Eye (tissue), 1 donor: ENCODE results near the gene UBR3.
A peak's percentile ranks its signal among the peaks of the same experiment; 100 is the strongest.

Source experiments
- DNase-seq: peaks from one replicate; pipeline ENCODE4 v3.0.0-alpha.2; 2015

Gene UBR3

DNA sequence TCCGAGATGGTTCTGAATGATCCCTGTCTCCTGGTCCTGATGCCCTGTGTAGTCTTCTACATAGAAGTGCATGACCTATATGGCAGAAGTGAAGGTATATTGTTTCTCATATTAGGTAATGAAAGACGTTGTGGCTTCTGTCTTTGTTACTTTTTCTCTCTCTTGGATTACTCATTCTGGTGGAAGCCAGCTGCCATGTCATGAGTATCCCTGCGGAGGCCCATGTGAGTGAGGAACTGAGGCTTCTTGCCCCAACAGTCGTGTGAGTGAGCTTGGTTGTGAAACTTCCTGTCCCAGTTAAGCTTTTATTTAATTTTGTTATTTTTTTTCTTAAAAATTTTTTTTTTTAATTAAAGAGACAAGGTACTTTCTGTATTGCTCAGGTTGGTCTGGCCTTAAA lies 134.7 kb downstream of the UBR3 start:
- no peak for DNase-seq

DNA sequence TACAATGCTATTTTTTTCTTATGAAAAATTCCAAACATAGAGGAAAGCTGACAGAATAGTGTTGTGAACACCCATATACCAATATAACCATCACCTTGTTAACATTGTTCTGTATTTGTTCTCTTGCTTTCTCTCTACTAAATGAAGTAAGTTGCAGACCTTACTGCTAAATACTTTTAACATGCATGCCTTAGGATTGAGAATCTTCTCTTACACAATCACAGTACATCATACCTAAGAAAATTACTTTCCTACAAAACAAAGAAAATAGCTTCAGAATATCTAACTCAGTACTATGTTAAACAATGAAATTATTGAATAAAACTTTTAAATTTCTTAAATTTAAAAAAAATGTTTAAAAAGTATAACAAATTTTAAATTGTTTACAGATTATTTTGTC lies 136.5 kb downstream of the UBR3 start:
- DNase-seq, result no peak

DNA sequence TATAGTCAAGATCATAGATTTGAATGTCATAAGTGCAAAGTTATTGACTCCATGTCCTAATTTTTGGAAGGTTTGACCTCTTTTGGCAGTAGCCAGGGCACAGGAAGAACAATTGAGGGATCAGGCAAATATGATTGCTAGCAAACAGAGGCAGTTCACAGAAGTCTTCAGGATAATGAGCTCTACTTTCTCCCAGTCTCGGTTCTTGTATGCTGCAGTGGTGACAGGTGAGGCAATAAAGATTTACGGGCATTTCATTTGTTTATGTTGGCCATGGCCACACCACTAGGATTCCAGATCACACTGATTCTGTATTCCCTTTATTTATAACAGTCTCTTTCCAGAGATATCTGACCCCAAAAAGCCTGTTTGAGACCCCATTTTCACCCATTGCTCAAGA lies 137.5 kb downstream of the UBR3 start:
- no peak for DNase-seq

DNA sequence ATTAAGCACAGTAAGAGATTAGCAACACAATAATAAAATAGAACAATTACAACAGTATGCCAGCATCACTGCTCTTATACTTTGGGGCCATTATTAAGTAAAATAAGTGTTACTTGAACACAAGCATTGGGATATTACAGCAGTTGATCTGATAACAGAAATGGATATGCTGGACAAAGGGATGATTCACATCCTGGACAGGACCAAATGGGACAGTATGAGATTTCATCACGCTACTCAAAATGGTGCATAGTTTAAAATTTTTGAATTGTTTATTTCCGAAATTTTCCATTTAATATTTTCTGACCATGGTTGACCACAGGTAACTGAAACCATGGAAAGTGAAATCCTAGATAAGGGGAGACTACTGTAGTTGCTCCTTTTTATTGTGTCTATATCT lies 138.2 kb downstream of the UBR3 start:
- DNase-seq, result no peak

DNA sequence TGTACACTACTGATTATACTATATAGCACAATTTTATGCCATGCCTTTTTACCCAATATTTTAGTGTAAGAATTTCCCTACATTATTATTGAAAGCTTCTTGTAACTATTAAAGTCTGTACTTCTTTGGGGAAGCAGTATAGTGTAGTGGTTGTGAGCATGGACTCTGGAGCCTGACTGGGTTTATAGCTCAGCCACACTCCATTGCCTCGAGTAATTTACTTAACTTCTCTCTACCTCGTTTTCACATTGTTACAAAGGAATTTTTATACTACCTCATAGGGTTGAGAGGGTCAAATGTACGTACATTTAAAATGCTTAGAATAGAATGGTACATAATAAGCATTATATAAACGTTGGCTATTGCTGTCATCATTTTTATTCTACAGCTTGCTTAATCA lies 139.2 kb downstream of the UBR3 start:
- DNase-seq, result no peak

DNA sequence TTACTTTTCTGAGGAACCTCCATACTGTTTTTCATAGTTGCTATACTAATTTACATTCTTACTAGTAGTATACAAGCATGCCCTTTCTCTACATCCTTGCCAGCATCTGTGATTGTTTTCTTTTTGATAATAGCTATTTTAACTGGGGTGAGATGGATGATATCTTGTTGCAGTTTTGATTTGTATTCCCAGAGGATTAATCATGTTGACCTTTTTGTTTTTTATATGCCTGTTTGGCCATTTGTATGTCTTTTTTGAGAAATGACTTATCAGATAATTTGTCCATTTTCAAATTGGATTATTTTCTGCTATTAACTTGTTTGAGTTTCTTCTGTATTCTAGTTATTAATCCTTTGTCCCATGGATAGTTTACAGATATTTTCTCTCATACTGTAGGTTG lies 141.5 kb downstream of the UBR3 start:
- DNase-seq, result no peak

DNA sequence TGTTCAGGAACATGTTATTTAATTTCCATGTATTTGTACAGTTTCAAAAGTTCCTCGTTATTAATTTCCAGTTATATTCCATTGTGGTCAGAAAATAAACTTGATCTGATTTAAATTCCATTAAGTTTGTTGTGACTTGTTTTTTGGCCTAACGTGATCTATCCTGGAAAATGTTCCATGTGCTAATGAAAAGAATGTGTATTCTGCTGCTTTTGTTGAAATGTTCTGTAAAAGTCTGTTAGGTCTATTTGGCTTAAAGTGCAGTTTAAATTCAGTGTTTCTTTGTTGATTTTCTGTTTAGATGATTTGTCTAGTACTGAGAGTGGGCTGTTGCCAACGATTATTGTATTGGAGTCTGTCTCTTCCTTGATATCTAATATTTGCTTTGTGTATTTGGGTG lies 148.0 kb downstream of the UBR3 start:
- DNase-seq, result no peak

DNA sequence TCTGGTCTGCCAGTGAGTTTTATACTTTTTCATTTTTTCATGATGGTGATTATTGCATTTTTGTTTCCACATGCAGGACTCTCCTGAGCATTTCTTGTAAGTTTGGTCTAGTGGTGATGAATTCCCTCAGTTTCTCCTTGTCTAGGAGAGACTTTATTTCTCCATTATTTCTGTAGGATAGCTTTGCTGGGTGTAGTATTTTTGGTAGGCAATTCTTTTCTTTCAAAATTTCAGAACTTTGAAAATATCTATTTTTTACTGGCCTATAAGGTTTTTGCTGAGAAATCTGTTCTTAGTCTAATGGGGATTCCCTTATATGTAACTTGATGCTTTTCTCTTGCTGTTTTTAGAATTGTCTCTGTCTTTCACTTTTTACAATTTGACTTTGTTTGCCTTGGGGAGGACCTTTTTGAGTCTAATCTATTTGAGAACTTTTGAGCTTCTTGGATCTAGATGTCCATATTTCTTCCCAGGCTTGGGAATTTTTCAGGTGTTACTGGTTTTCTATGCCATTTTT lies 149.1 kb downstream of the UBR3 start:
- DNase-seq, result no peak

DNA sequence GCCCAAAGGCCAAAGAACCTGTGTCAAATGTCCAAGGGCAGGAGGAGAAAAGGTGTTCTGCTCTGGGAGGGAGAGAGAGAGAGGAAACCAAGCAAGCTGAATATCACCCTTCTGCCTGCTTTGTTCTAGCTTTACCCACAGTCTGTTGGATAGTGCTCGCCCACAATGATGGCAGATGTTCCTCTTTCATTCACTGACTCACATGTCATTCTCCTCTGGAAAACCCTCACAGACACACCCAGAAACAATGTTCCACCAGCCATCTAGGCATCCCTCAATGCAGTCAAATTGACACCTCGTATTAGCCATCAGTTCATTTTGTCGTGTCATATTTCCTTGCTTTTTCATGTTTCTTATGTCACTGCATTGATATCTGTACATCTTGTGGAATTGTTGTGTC lies 150.3 kb downstream of the UBR3 start:
- DNase-seq, result no peak

DNA sequence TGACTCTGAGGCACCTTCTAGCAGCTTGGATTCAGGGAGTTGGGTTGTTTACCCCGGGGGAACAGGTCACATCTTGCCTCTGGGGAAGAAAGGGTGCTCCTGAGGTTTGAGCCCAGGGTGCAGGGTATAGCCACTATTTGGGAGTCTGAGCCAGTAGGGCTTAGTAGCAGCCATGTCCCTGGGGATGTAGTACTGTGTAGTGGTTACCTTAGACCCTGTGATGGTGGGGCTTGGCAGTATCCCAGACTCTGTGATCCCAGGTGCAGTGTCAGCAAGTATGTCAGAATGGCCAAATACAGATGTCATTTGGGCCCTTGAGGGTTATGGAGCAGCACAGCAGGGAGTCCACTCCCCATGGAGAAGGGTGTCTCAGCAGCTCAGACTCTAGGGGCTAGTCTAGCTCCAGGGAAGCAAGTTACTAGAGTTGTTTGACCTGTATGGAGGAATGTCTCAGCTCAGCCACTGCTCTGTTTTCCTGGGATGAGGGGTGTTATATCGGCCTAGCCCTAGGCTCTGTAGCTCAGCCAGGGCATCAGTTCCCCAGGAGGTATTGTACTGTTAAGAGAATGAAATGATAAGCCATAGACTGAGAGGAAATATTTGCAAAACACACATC lies 151.3 kb downstream of the UBR3 start:
- DNase-seq, result no peak

DNA sequence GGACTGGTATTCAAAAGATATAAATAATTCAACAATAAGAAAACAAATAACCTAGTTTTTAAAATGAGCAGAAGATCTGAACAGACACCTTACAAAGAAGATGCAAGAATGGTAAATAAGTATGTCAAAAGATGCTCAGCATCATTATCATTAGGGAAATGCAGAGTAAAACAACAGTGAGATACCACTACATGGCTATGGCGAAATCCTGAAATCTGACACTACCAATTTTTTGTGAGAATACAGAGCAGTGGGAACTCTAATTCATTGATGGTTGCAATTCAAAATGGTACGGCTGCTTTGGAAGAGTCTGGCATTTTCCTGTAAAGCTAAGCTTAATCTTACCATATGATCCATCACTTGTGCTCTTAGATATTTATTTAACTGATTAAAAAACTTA lies 151.8 kb downstream of the UBR3 start:
- no peak for DNase-seq

DNA sequence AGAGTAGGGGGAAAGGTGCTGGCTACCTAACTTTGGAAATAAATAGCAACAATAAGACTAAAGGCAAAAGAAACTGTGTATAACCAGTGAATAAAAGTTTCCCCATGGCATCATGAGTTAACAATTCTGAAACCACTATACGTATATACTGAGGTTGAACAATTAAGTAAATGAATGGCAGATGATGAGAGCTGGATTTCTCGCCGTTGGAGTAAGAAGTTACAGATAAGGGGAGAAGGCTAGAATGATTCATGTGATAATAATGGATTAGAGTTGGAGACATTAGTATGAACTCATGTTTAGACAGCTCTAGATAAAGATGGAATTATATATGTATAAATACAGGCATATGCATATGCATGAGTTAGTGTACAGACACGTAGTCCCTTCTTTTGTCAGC lies 152.7 kb downstream of the UBR3 start:
- DNase-seq, result no peak

DNA sequence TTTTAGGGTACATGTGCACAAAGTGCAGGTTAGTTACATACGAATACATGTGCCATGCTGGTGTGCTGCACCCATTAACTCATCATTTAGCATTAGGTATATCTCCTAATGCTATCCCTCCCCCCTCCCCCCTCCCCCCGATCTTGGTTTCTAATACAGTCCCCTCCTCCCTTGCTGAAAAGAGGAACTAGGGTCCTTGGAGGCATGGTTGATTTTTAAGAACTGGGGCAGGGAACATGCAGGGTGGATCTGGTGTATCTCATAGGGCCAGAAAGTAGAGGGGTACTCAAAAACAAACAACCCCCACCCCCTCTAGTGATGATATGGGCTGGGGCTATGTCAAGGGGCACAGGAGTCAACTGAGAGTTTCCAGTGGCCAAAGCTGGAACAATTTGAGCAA lies 153.4 kb downstream of the UBR3 start:
- DNase-seq, result no peak

DNA sequence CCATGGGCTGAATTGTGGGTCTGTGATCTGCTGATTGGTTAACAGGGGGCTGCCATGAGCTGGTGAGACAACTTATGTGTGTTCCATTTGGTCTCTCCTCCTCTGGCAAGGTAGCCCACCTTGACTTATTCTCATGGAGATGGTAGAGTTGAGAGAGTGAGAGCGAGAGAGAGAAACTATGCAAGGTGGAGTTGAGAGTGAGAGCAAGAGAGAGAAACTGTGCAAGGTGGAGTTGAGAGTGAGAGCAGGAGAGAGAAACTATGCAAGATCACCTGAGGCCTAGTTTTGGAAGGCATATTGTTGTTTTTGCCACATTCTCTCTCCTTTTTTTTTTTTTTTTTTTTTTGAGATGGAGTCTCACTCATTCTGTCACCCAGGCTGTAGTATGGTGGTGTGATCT lies 155.7 kb downstream of the UBR3 start:
- no peak for DNase-seq

DNA sequence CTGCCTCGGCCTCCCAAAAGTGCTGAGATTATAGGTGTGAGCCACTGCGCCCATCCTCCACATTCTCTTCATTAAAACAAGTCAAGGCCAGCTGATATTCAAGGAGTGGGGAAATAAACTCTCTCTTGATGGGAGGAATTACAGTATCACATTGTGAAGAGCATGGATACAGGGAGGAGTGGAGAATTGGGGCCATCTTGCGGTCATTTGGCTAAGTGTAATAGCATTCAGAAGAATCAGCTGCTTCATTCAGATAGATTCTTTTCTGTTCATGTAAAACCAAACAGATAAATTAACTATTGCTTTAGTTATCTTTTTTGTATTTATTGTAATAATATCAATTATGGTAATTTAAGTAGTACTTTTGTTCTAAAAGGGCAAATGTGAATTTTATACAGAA lies 156.3 kb downstream of the UBR3 start:
- no peak for DNase-seq

DNA sequence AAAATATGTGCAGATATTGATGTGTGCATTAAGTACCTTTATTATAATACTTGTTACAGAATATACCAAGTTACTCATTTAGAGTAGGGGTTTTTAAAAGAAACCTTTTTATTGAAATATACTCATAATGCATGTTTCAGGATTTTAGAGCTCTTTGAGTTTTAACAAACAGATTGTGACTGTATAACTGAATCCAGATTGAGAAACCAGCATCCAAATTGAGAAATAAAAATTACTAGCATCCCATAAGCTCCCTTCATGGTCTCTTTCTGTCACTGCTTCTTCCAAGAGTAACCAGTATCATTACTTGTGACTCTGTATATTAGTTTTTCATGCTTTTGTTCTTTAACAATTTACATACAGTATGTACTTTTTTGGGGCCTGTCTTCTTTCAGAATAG lies 156.9 kb downstream of the UBR3 start:
- no peak for DNase-seq

DNA sequence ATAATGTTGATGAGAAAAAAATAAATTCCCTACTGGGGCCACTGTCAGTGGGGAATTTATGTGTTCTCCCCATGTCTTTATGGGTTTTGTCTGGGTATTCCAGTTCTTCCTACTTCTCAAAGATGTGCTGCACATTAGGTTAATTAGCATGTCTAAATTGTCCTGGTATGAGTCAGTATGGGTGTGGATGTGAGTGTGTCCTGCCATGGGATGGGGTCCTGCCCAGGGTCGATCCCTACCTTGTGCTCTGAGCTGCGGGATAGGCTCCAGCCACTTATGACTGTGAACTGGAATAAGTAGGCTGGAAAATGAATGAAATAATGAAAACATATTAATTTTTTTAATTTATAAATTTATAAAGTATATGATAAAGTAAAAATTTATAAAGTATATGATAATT lies 167.5 kb downstream of the UBR3 start:
- DNase-seq, result no peak

DNA sequence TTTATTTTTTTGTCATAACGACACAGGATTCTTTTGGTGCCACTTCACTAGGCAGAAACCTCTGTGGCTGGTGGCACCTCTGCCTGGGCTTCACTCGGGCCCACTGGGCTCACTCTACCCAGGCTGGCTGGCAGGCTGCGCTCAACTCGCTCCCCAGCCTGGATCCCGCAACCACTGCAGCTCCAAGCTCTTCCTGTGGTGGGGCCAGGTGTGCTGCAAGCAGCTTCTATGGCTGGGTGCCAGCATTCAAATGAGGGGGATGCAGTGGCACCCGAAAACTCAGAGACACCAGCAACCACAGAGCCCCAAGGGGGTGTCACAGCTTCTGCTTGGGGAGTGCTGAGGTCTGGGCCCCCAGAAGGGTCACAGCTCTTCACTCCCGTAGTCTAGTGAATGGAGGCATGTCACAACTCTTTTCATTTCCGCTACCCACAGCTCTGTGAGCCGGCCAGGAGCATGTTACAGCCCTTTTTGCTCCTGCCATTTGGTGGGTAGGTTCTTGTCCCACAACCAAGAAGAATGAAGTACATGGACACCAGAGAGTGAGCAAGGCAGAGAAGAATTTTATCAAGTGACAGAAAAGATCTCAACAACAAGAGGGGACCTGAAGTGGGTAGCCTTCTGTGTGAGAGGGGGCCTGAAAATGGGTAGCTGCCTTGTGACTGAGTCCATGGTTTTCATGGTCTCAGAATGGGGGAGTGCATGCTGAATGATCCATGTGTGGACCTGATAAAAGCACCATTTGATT lies 170.1 kb downstream of the UBR3 start:
- no peak for DNase-seq

DNA sequence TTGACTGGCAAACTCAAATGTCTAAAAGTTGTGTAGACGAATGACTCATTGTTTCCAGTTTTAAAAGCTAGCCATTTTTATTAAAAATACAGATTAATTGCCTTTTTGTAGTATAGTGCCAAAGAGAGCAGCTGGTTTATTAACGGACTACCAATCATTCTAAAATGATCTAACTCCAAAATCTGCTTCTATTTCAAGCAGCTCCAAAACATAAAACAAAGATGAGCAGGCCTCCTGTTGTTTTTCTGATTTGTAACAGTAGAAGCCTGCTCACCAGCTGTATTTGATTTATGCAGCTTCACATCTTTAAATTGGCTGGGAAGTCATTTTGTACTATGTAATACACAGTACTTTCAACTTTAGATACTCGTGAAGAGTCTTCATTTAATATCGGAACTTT lies 171.8 kb downstream of the UBR3 start:
- peak; percentile 51 for DNase-seq

DNA sequence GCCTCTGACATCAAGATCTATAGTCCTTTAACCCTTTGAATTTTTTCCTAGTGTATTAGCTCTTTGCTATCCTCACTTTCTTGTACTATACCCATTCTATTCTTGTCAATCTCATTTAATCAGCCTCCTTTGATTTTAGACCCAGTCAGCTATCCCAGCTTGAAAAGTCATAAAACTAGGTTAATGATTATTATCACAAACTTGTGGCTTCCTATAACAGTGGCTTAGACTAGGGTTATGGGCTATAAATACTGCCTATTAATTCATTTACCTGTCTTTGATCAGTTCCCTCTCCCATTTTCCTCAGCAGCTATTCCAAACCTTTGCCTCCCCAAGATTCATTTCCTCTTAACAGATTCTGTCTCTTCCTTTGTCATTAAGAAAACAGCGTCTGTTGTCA lies 174.8 kb downstream of the UBR3 start:
- no peak for DNase-seq

DNA sequence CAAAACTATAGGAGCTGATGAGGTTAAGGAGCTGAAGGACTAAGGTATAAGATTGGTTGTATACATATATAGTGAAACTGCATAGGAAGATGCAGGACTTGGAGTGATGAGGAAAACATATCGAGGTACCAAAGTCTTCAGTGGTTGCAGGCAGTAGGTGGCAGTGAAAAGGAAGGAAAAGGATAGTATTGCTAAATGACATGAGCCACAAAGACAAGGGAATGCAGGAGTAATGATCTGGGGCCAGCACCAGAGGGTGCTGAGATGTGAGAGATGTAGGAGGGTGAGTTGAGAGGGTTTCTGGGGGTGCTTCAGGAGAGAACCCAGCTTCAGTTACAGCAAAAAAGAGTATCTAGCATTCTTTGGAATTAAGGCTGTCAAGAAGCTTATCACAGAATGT lies 178.4 kb downstream of the UBR3 start:
- no peak for DNase-seq

DNA sequence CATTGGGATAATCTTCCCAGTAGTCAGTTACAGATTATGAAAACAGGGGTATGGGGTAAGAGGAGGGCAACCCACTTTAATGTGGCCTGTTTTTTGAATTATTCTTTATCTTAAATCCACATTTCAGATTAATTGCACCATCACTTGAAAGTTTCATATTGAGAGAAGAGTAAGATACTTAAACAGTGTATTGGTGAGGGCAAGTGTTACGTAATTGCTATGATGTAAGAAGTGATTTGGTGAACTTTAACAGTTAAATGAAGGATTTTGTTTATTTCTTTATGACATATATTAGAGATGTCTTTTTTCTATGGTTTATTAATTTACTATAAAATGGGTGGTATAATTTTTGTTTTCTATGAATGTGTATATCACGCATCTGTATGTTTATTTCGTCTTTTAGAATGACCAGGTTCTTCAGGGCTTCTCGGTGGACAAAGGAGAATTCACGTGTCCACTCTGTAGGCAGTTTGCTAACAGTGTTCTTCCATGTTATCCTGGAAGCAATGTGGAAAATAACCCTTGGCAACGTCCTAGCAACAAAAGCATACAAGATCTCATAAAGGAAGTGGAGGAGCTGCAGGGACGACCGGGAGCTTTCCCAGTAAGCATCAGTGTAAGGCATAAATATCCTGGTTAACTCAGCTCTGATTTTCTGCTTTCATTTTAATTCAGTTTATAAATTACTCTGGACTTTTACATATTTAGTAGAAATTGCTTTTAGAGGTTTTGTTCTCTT lies 179.5 kb downstream of the UBR3 start:
- no peak for DNase-seq

DNA sequence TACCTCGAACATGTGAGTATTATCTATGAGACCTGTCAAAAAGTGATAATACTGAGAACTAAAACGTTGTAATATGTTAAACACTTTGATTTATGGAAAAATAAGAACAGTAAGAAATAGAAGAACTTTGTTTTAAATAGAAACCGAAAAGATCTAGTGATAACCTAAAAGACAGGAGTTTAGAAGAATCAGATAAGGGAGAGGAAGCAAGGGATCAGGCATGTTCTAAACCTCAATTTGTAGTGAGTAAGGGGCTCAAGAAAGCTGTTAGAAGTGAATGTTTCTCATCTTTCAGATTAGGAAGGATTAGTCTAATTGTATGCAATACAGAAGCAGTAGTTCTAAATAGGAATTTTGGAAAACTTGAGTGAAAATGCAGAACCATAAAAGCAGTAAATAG lies 182.0 kb downstream of the UBR3 start:
- DNase-seq, result no peak

DNA sequence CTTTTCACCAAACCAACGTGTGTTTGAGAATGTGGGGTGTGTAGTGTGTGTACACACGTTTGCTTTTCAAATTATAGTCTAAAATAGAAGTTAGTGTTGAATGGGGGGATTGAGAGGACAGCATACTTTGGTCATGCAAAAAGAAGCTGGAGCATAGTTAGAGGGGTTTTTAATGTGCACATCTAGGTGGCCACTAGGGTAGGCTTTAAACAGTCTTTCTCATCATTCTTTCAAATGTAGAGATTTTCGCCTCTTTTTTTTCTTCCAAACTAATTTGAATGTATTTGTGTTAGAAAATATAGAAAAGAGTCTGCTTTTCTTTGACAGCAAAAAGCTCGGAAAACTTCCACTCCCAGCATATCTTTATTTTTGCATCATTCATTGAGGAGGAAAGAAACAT lies 185.5 kb downstream of the UBR3 start:
- DNase-seq, result no peak
